ENCODE results near the gene B3GAT1. TPM values are rescaled to one million over a fixed set of nuclear protein-coding genes. Genes with fewer than 3 reads are reported as not detected.

The B3GAT1 gene
- polyA plus RNA-seq, 1 donor from 2014 or later = 28.2 TPM

GRCh38 chr11:134365011-134365925, 46.8 kb downstream of the B3GAT1 start:
- TF ChIP-seq EP300 (conservative IDR thresholded peaks at IDR 0.05; ENCODE audit: poor library complexity, severe bottlenecking) (no peak), CTCF (IDR thresholded peaks at IDR 0.05; ENCODE audit: poor library complexity, severe bottlenecking) (no peak), MXI1 (conservative IDR thresholded peaks at IDR 0.05; ENCODE audit: poor library complexity, severe bottlenecking) (no peak), POLR2AphosphoS5 (IDR thresholded peaks at IDR 0.05) (no peak), SMC3 (conservative IDR thresholded peaks at IDR 0.05; ENCODE audit: poor library complexity) (no peak), REST (IDR thresholded peaks at IDR 0.05; ENCODE audit: borderline replicate concordance) (no peak), RAD21 (conservative IDR thresholded peaks at IDR 0.05) (no peak), EZH2 (IDR thresholded peaks at IDR 0.05; ENCODE audit: borderline replicate concordance, insufficient read depth, low read length, poor library complexity, severe bottlenecking) (no peak), TAF1 (IDR thresholded peaks at IDR 0.05; ENCODE audit: low read depth) (no peak)
- no peaks in the 10 kb centered on the region for H3K36me3 ChIP-seq (ENCODE audit: insufficient read depth, low read length)
- no peak overlapping the region for H3K4me3 ChIP-seq (ENCODE audit: low read length)
- H3K27ac ChIP-seq (ENCODE audit: low read length) = no peak overlapping the region
- H3K79me2 ChIP-seq (replicated peaks; ENCODE audit: insufficient read depth, low read length) = no peaks in the 10 kb centered on the region
- no peak overlapping the region for H3K9ac ChIP-seq (ENCODE audit: low read length)
- H3F3A ChIP-seq (ENCODE audit: insufficient read depth, low read length, poor library complexity, severe bottlenecking) = no peaks in the 10 kb centered on the region
- H2AFZ ChIP-seq (ENCODE audit: low read depth, low read length) = no peak overlapping the region
- no peaks in the 10 kb centered on the region for H4K20me1 ChIP-seq (ENCODE audit: insufficient read depth)
- H3K4me2 ChIP-seq (ENCODE audit: low read length) = no peak overlapping the region
- no peaks in the 10 kb centered on the region for H3K9me3 ChIP-seq (ENCODE audit: low read length)
- no peaks in the 10 kb centered on the region for H3K9me2 ChIP-seq (ENCODE audit: insufficient read depth, low read length)
- H3K27me3 ChIP-seq (ENCODE audit: insufficient read depth, low read depth, low read length) = no peaks in the 10 kb centered on the region

- no peak overlapping the region for H3K4me3 ChIP-seq (ENCODE audit: low read length)
- TF ChIP-seq MXI1 (conservative IDR thresholded peaks at IDR 0.05; ENCODE audit: poor library complexity, severe bottlenecking) = no peak
- no peak for TF ChIP-seq REST (IDR thresholded peaks at IDR 0.05; ENCODE audit: borderline replicate concordance)
- no peak for TF ChIP-seq SMC3 (conservative IDR thresholded peaks at IDR 0.05; ENCODE audit: poor library complexity)
- TF ChIP-seq RAD21 (conservative IDR thresholded peaks at IDR 0.05) = no peak
- no peak for TF ChIP-seq POLR2AphosphoS5 (IDR thresholded peaks at IDR 0.05)
- no peak for TF ChIP-seq EP300 (conservative IDR thresholded peaks at IDR 0.05; ENCODE audit: poor library complexity, severe bottlenecking)
- TF ChIP-seq EZH2 (IDR thresholded peaks at IDR 0.05; ENCODE audit: borderline replicate concordance, insufficient read depth, low read length, poor library complexity, severe bottlenecking) = no peak
- no peak for TF ChIP-seq CTCF (IDR thresholded peaks at IDR 0.05; ENCODE audit: poor library complexity, severe bottlenecking)
- no peak for TF ChIP-seq TAF1 (IDR thresholded peaks at IDR 0.05; ENCODE audit: low read depth)
- no peaks in the 10 kb centered on the region for H3K9me3 ChIP-seq (ENCODE audit: low read length)
- H4K20me1 ChIP-seq (ENCODE audit: insufficient read depth) = no peaks in the 10 kb centered on the region
- no peaks in the 10 kb centered on the region for H3K27me3 ChIP-seq (ENCODE audit: insufficient read depth, low read depth, low read length)
- no peak overlapping the region for H3K4me2 ChIP-seq (ENCODE audit: low read length)
- H3K79me2 ChIP-seq (replicated peaks; ENCODE audit: insufficient read depth, low read length) = no peaks in the 10 kb centered on the region
- H3K9ac ChIP-seq (ENCODE audit: low read length) = no peak overlapping the region
- H3K27ac ChIP-seq (ENCODE audit: low read length) = no peak overlapping the region
- H3F3A ChIP-seq (ENCODE audit: insufficient read depth, low read length, poor library complexity, severe bottlenecking) = no peaks in the 10 kb centered on the region
- H2AFZ ChIP-seq (ENCODE audit: low read depth, low read length) = no peak overlapping the region
- H3K9me2 ChIP-seq (ENCODE audit: insufficient read depth, low read length) = no peaks in the 10 kb centered on the region
- no peaks in the 10 kb centered on the region for H3K36me3 ChIP-seq (ENCODE audit: insufficient read depth, low read length)
Measured at GRCh38 chr11:134364261-134364660, 47.8 kb downstream of the B3GAT1 start.
